HepG2 (cell line): ENCODE results near the gene RPS5. TPM values are rescaled to one million over a fixed set of nuclear protein-coding genes. Genes with fewer than 3 reads are reported as not detected.

Experiments used
- CENPT ChIP-seq: sonication (generic); formaldehyde crosslinking; IDR thresholded peaks from 2 replicates; pipeline ENCODE4 v1.8.0; 2022; ENCODE audit warnings: low read depth, mild to moderate bottlenecking, moderate library complexity, missing genetic modification reagents
- MAX ChIP-seq: IDR thresholded peaks from 2 replicates; pipeline ENCODE4 v1.6.1; 2012; ENCODE audit warnings: inconsistent platforms
- MIXL1 ChIP-seq: IDR thresholded peaks from 2 replicates; pipeline ENCODE4 v1.6.1; 2016
- PHF21A ChIP-seq: sonication (generic); formaldehyde crosslinking; IDR thresholded peaks from 2 replicates; pipeline ENCODE4 v1.5.0; 2020; ENCODE audit warnings: mild to moderate bottlenecking, missing genetic modification reagents
- SYNCRIP ChIP-seq: fragments of 200-400 bp; formaldehyde crosslinking; IDR thresholded peaks from 2 replicates; pipeline ENCODE4 v1.6.1; 2018; ENCODE audit warnings: mild to moderate bottlenecking, low read depth, low read length; ENCODE audit not compliant: insufficient read depth
- TAF15 ChIP-seq: fragments of 200-400 bp; formaldehyde crosslinking; IDR thresholded peaks from one replicate; pipeline ENCODE4 v1.6.1; 2018; ENCODE audit warnings: mild to moderate bottlenecking, low read depth, low read length; ENCODE audit not compliant: poor library complexity, severe bottlenecking
- TCF12 ChIP-seq, 2 experiments: fragments of 450-650 bp in 1 of 2; sonication (generic) in 1 of 2; formaldehyde crosslinking in 1 of 2; IDR thresholded peaks; 2 replicates each; pipeline versions ENCODE4 v1.6.1 to v1.8.0; 2017 to 2022; ENCODE audit warnings: antibody characterized with exemption in 1 of 2, mild to moderate bottlenecking in 1 of 2, missing genetic modification reagents in 1 of 2, moderate library complexity in 1 of 2
- ZNF274 ChIP-seq: sonication (generic); formaldehyde crosslinking; IDR thresholded peaks from 2 replicates; pipeline ENCODE4 v1.5.1; 2020; ENCODE audit warnings: mild to moderate bottlenecking, missing genetic modification reagents
- ZNF646 ChIP-seq: sonication (generic); formaldehyde crosslinking; IDR thresholded peaks from 2 replicates; pipeline ENCODE4 v1.9.0; 2021; ENCODE audit warnings: mild to moderate bottlenecking, missing genetic modification reagents
- ZNF75D ChIP-seq: sonication (generic); formaldehyde crosslinking; IDR thresholded peaks from 2 replicates; pipeline ENCODE4 v1.8.1; 2023; ENCODE audit warnings: missing genetic modification reagents, mild to moderate bottlenecking, borderline replicate concordance
- ZSCAN25 ChIP-seq: sonication (generic); formaldehyde crosslinking; IDR thresholded peaks from 2 replicates; pipeline ENCODE4 v1.8.0; 2022; ENCODE audit warnings: mild to moderate bottlenecking, missing genetic modification reagents
- polyA plus RNA-seq, 8 experiments: library from polyadenylated mRNA; depleted of rRNA in 3 of 8; stranded (reverse) in 7 of 8; unstranded in 1 of 8; fragments of >200 nt; fragmentation: Illumina TruSeq in 4 of 8; extraction: Trizol in 4 of 8; gene quantifications; 2 replicates each; pipeline versions ENCODE4 v1.2.1 to v1.2.3, GENCODE V29; 2011 to 2016; ENCODE audit warnings: low read depth in 4 of 8, missing spikeins in 1 of 8, mixed read lengths in 1 of 8; ENCODE audit not compliant: insufficient read depth in 1 of 8
- total RNA-seq, 5 experiments: library from RNA; depleted of rRNA; stranded (reverse); fragments of >200 nt; fragmentation: Illumina TruSeq; extraction: Trizol; gene quantifications; 2 replicates each; pipeline ENCODE4 v1.2.3, GENCODE V29; 2016; ENCODE audit warnings: low read depth in 1 of 5
- TF ChIP-seq, protein P1 (sequence below): sonication (generic); formaldehyde crosslinking; IDR thresholded peaks from 2 replicates; pipeline ENCODE4 v1.5.0; 2020; ENCODE audit warnings: mild to moderate bottlenecking, missing genetic modification reagents
- TF ChIP-seq, protein P2 (sequence below): sonication (generic); formaldehyde crosslinking; IDR thresholded peaks from 2 replicates; pipeline ENCODE4 v1.4.0; 2020; ENCODE audit warnings: mild to moderate bottlenecking, missing genetic modification reagents
- TF ChIP-seq, protein P3 (sequence below): sonication (generic); formaldehyde crosslinking; IDR thresholded peaks from 2 replicates; pipeline ENCODE4 v1.8.1; 2022; ENCODE audit warnings: low read depth, mild to moderate bottlenecking, missing genetic modification reagents

The RPS5 gene
- total and polyA plus RNA-seq, 2 of the 13 experiments (the other 11 are each of a cell fraction or from before 2014, with no cell fraction given) = 1,544 to 4,408 TPM

- TF ChIP-seq ZNF274 (CRISPR knock-in tag) = no peak
- TF ChIP-seq MIXL1 (CRISPR knock-in tag) = no peak
- no peak; the same call in 1 of the 2 replicates for TF ChIP-seq PHF21A (CRISPR knock-in tag)
- peak; percentile 34; the same call in 1 of the 2 replicates for TF ChIP-seq MAX
- no peak for TF ChIP-seq TCF12 (IDR thresholded peaks at IDR 0.05)
- no peak for TF ChIP-seq TCF12 (CRISPR knock-in tag; IDR thresholded peaks at IDR 0.05)
- no peak for TF ChIP-seq CENPT
- TF ChIP-seq ZNF75D (CRISPR knock-in tag) = no peak
- TF ChIP-seq ZSCAN25 = no peak
- no peak for TF ChIP-seq ZNF646
- TF ChIP-seq, protein P1, sequence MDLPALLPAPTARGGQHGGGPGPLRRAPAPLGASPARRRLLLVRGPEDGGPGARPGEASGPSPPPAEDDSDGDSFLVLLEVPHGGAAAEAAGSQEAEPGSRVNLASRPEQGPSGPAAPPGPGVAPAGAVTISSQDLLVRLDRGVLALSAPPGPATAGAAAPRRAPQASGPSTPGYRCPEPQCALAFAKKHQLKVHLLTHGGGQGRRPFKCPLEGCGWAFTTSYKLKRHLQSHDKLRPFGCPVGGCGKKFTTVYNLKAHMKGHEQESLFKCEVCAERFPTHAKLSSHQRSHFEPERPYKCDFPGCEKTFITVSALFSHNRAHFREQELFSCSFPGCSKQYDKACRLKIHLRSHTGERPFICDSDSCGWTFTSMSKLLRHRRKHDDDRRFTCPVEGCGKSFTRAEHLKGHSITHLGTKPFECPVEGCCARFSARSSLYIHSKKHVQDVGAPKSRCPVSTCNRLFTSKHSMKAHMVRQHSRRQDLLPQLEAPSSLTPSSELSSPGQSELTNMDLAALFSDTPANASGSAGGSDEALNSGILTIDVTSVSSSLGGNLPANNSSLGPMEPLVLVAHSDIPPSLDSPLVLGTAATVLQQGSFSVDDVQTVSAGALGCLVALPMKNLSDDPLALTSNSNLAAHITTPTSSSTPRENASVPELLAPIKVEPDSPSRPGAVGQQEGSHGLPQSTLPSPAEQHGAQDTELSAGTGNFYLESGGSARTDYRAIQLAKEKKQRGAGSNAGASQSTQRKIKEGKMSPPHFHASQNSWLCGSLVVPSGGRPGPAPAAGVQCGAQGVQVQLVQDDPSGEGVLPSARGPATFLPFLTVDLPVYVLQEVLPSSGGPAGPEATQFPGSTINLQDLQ (CRISPR knock-in tag) = no peak
- no peak for TF ChIP-seq TAF15
- no peak for TF ChIP-seq SYNCRIP
- TF ChIP-seq, protein P2, sequence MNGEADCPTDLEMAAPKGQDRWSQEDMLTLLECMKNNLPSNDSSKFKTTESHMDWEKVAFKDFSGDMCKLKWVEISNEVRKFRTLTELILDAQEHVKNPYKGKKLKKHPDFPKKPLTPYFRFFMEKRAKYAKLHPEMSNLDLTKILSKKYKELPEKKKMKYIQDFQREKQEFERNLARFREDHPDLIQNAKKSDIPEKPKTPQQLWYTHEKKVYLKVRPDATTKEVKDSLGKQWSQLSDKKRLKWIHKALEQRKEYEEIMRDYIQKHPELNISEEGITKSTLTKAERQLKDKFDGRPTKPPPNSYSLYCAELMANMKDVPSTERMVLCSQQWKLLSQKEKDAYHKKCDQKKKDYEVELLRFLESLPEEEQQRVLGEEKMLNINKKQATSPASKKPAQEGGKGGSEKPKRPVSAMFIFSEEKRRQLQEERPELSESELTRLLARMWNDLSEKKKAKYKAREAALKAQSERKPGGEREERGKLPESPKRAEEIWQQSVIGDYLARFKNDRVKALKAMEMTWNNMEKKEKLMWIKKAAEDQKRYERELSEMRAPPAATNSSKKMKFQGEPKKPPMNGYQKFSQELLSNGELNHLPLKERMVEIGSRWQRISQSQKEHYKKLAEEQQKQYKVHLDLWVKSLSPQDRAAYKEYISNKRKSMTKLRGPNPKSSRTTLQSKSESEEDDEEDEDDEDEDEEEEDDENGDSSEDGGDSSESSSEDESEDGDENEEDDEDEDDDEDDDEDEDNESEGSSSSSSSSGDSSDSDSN = peak; percentile 13; the same call in 1 of the 2 replicates
- TF ChIP-seq, protein P3, sequence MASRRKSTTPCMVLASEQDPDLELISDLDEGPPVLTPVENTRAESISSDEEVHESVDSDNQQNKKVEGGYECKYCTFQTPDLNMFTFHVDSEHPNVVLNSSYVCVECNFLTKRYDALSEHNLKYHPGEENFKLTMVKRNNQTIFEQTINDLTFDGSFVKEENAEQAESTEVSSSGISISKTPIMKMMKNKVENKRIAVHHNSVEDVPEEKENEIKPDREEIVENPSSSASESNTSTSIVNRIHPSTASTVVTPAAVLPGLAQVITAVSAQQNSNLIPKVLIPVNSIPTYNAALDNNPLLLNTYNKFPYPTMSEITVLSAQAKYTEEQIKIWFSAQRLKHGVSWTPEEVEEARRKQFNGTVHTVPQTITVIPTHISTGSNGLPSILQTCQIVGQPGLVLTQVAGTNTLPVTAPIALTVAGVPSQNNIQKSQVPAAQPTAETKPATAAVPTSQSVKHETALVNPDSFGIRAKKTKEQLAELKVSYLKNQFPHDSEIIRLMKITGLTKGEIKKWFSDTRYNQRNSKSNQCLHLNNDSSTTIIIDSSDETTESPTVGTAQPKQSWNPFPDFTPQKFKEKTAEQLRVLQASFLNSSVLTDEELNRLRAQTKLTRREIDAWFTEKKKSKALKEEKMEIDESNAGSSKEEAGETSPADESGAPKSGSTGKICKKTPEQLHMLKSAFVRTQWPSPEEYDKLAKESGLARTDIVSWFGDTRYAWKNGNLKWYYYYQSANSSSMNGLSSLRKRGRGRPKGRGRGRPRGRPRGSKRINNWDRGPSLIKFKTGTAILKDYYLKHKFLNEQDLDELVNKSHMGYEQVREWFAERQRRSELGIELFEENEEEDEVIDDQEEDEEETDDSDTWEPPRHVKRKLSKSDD (CRISPR knock-in tag) = no peak
These were observed 20.6 kb downstream of the RPS5 start (continued) for GRCh38 chr19:58407658-58408151.
